Measurements from ENCODE around the gene SIL1.

GRCh38 chr5:139226131-139226530 is 28.0 kb upstream of the SIL1 start:
- TF ChIP-seq POLR2A (IDR thresholded peaks at IDR 0.05; ENCODE audit: low read depth) (no peak), CTCF (IDR thresholded peaks at IDR 0.05) (no peak), POLR2AphosphoS5 (IDR thresholded peaks at IDR 0.05) (no peak)

Measured in esophagus muscularis mucosa (tissue), 3 donors.